Uterus (tissue), 2 donors: ENCODE data around the gene EMP2.

Experiments
- POLR2A ChIP-seq, 2 donors: fragments of 450-650 bp; IDR thresholded peaks; one replicate each; pipeline ENCODE4 v1.6.1; 2016; ENCODE audit warnings: antibody characterized with exemption in 2 of 2, mild to moderate bottlenecking in 1 of 2, moderate library complexity in 1 of 2
- TF ChIP-seq, protein P1 (sequence below), 4 experiments: fragments of 200-600 bp in 2 of 4; fragments of 450-650 bp in 2 of 4; sonication (generic) in 2 of 4; IDR thresholded peaks; one replicate each; pipeline ENCODE4 v1.5.1; 2016 to 2019; ENCODE audit warnings: antibody characterized with exemption in 4 of 4, mild to moderate bottlenecking in 2 of 4, moderate library complexity in 1 of 4

DNA sequence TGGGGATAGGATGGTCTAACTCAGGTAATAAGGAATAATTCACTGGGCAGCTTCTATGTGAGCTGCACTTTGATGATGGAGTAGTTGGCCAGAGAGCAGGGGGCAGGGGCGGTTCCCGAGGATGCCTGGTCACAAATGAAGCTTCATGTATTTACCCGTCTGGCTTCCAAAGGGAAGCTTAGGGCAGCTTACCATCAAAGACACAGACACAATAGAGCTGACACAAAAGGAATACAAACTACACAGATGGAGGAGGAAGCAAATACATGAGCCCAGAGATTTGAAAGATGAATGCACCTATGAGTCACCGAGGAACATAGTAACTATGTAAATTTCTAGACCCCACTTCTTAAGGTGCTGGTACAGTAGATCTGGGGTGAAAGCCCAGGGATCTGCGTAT is 8.7 kb upstream of the EMP2 start:
- TF ChIP-seq, protein P1, sequence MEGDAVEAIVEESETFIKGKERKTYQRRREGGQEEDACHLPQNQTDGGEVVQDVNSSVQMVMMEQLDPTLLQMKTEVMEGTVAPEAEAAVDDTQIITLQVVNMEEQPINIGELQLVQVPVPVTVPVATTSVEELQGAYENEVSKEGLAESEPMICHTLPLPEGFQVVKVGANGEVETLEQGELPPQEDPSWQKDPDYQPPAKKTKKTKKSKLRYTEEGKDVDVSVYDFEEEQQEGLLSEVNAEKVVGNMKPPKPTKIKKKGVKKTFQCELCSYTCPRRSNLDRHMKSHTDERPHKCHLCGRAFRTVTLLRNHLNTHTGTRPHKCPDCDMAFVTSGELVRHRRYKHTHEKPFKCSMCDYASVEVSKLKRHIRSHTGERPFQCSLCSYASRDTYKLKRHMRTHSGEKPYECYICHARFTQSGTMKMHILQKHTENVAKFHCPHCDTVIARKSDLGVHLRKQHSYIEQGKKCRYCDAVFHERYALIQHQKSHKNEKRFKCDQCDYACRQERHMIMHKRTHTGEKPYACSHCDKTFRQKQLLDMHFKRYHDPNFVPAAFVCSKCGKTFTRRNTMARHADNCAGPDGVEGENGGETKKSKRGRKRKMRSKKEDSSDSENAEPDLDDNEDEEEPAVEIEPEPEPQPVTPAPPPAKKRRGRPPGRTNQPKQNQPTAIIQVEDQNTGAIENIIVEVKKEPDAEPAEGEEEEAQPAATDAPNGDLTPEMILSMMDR (IDR thresholded peaks at IDR 0.05), result no peak
- TF ChIP-seq POLR2A (IDR thresholded peaks at IDR 0.05), result no peak
